T-cell (primary cell): ENCODE measurements around the gene KRT4. TPM values are rescaled to one million over a fixed set of nuclear protein-coding genes. Genes with fewer than 3 reads are reported as not detected.
A peak's percentile ranks its signal among the peaks of the same experiment; 100 is the strongest.

ENCODE experiments used
- ATAC-seq, 4 experiments: fragments of 200-7000 bp in 3 of 4; fragments of 150-1000 bp in 1 of 4; cut with Tn5 transposase; replicated peaks in 1 of 4; 1 replicate in 3 of 4; 2 replicates in 1 of 4; pipeline ENCODE4 v1.10.0; 2021; ENCODE audit warnings: moderate library complexity in 3 of 4, mild to moderate bottlenecking in 2 of 4, moderate number of reproducible peaks in 1 of 4
- CTCF ChIA-PET, 2 donors: fragments of 300-600 bp; sonication (Branson Sonifier 250); formaldehyde crosslinking; loops; one replicate each; lab custom pipeline; 2022; ENCODE audit warnings: antibody characterized with exemption in 2 of 2; lab: Charles Lee
- POLR2A ChIA-PET, 2 donors: fragments of 300-600 bp; sonication (Branson Sonifier 250); formaldehyde crosslinking; loops; one replicate each; lab custom pipeline; 2022; ENCODE audit warnings: antibody characterized with exemption in 2 of 2; lab: Charles Lee
- DNase-seq, 35 experiments: peaks; one replicate each; pipeline versions ENCODE4 v3.0.0 to v3.0.0-alpha.2; 2013 to 2023
- H3K27ac ChIP-seq: one replicate; pipeline ENCODE4 v1.5.1; 2013; ENCODE audit warnings: low read length
- H3K27me3 ChIP-seq, 2 experiments: replicated peaks in 1 of 2; 1 replicate in 1 of 2; 2 replicates in 1 of 2; pipeline versions ENCODE4 v1.6.1 to v1.7.0; 2013; ENCODE audit warnings: low read length in 1 of 2, mixed read lengths in 1 of 2; ENCODE audit not compliant: control insufficient read depth in 2 of 2, insufficient read depth in 2 of 2; ENCODE audit errors: extremely low read depth in 1 of 2
- H3K36me3 ChIP-seq, 2 donors: 1 replicate in 1 of 2; 2 replicates in 1 of 2; pipeline versions ENCODE4 v1.6.1 to v1.7.0; 2013; ENCODE audit warnings: low read length in 1 of 2; ENCODE audit not compliant: control insufficient read depth in 2 of 2, insufficient read depth in 1 of 2; ENCODE audit errors: extremely low read depth in 1 of 2
- H3K4me1 ChIP-seq, 2 experiments: 1 replicate in 1 of 2; 2 replicates in 1 of 2; pipeline versions ENCODE4 v1.6.1 to v1.7.0; 2013; ENCODE audit warnings: low read length in 2 of 2, mixed read lengths in 1 of 2; ENCODE audit not compliant: insufficient read depth in 2 of 2, control insufficient read depth in 1 of 2; ENCODE audit errors: extremely low read depth in 1 of 2
- H3K4me3 ChIP-seq, 2 donors: 1 replicate in 1 of 2; 2 replicates in 1 of 2; pipeline versions ENCODE4 v1.5.1 to v1.7.0; 2013; ENCODE audit warnings: mild to moderate bottlenecking in 2 of 2, low read length in 1 of 2, moderate library complexity in 1 of 2; ENCODE audit not compliant: control insufficient read depth in 1 of 2; ENCODE audit errors: extremely low read depth in 1 of 2
- H3K9me3 ChIP-seq: 2 replicates; pipeline ENCODE4 v1.7.0; 2013
- H3K27ac Mint-ChIP-seq, 2 donors: one replicate each; pipeline ENCODE4 v1.8.0; 2020 to 2021; ENCODE audit warnings: mild to moderate bottlenecking in 2 of 2, mixed read lengths in 2 of 2
- H3K27me3 Mint-ChIP-seq, 2 donors: one replicate each; pipeline ENCODE4 v1.8.0; 2021 to 2022; ENCODE audit warnings: mixed read lengths in 2 of 2
- H3K36me3 Mint-ChIP-seq: one replicate; pipeline ENCODE4 v1.8.0; 2021; ENCODE audit warnings: mixed read lengths
- H3K4me1 Mint-ChIP-seq, 3 donors: one replicate each; pipeline ENCODE4 v1.8.0; 2020 to 2022; ENCODE audit warnings: mixed read lengths in 3 of 3, mild to moderate bottlenecking in 1 of 3
- H3K4me3 Mint-ChIP-seq, 3 donors: one replicate each; pipeline ENCODE4 v1.8.0; 2020 to 2022; ENCODE audit warnings: mild to moderate bottlenecking in 3 of 3, mixed read lengths in 3 of 3, moderate library complexity in 3 of 3
- H3K9me3 Mint-ChIP-seq, 3 donors: one replicate each; pipeline ENCODE4 v1.8.0; 2020 to 2022; ENCODE audit warnings: mixed read lengths in 3 of 3
- WGBS: methylation state at CpG from one replicate; pipeline ENCODE4 v1.1.5; 2013; ENCODE audit warnings: missing lambda C conversion rate; ENCODE audit not compliant: insufficient coverage; 5-methylcytosine and 5-hydroxymethylcytosine counted together
- total RNA-seq, 35 experiments: library from RNA in 6 of 35; stranded (reverse) in 6 of 35; fragments of 120-200 nt in 1 of 35; gene quantifications; one replicate each; pipeline versions ENCODE4 v1.2.1 to v1.2.4 and lab custom pipeline; 2013 to 2026

KRT4 gene
- total RNA-seq, 5 donors from 2014 or later (not counting 1 experiment from before 2014, with no cell fraction given): not detected

DNA sequence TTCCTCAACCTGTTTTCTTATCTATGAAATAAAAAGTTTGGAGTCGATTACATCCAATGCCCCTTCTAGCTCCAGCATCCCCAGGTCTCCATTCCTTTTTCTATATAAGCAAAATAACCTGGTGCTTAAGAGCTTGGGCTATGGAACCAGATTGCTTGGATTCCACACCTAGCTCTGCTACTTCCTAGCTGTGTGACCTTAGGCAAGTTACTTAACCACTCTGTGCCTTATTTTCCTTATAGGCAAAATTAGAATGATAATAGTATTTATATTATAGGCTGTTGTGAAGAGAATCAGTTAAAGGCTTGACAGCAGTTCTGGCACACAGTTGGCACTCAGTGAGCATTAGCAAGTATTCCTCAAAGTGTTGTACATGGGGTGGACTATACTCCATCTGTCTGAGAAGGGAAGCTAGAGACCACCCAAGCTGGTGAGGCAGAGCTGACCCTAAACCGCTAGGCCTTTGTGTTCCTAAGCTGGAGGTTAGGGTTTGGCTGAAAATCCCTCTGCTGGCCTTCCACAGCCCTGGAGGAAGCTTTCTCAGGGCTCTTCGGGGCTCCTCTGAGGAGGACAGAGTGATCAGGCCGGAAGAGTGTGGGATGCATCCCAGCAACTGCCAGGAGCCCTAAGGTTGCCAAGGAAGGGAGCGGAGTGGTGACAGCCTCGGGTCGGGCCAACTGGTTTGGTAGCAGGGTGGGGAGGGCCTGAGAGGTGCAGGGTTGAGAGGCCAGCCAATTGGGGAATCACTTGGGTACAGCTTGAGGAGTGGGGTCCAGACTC is 6.0 kb upstream of the KRT4 start:
- Mint-ChIP-seq H3K27ac (no peak overlapping the region), H3K9me3 (no peaks in the 10 kb centered on the region), H3K27me3 (peaks cover 0 to 15% of the 10 kb centered on the region in 2 donors), H3K4me3 (no peak overlapping the region), H3K4me1 (peaks cover 10 to 14% (median 12%) of the 10 kb centered on the region in 3 donors), H3K36me3 (no peaks in the 10 kb centered on the region)
- WGBS: 77% methylated on average over 6 of the region's 7 CpGs
- Histone ChIP-seq H3K27ac (no peak overlapping the region), H3K4me1 (peaks cover 10 to 14% of the 10 kb centered on the region in 2 experiments), H3K36me3 (no peaks in the 10 kb centered on the region), H3K4me3 (no peak overlapping the region), H3K27me3 (peaks cover 0 to 19% of the 10 kb centered on the region in 2 experiments), H3K9me3 (no peaks in the 10 kb centered on the region)
- CTCF ChIA-PET: interaction anchor here in 1 of 2 donors (0.7 kb wide), 1 partner anchor 20 kb away, joined by 3 read pairs; no protein-coding TSS in a partner anchor
- ATAC-seq (no peak), DNase-seq (no peak)
- POLR2A ChIA-PET: interaction anchor here in 1 of 2 donors (0.6 kb wide), 1 partner anchor 17 kb away, joined by 6 read pairs; no protein-coding TSS in a partner anchor

DNA sequence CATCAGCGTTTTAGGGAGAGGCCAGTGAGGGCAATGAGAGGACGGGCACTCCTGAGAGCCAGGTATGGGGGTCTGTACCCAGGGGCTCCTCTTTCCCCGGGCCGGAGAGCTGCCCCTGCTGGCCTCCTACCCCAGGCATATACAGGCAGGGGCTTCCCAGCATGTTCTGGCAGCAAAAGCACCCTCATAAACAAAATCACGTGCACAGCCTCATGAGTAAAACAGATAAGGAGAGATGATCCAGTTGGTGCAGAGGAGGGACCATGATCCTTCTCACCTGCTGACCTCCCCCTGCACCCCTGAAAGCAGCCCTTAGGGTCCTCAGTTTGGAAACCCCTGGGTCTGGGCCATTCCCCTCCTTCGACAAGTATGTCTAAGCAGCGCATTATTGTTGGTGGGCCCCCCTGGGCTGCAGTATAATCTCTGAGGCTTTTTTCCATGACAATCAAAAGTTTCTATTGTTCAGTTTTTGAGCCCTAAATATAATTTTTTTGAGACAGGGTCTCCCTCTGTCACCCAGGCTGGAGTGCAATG is 5.0 kb upstream of the KRT4 start:
- H3K36me3 ChIP-seq: no peaks in the 10 kb centered on the region
- Mint-ChIP-seq H3K4me1 (peaks cover 10 to 14% (median 12%) of the 10 kb centered on the region in 3 donors), H3K27me3 (peaks cover 0 to 15% of the 10 kb centered on the region in 2 donors), H3K4me3 (no peak overlapping the region), H3K9me3 (no peaks in the 10 kb centered on the region), H3K36me3 (no peaks in the 10 kb centered on the region), H3K27ac (no peak overlapping the region)
- H3K27me3 ChIP-seq: peaks cover 0 to 17% of the 10 kb centered on the region in 2 experiments
- ChIA-PET CTCF (interaction anchor here in 1 of 2 donors (0.6 kb wide), 1 partner anchor 61 kb away, joined by 3 read pairs; no protein-coding TSS in a partner anchor), POLR2A (no interaction called here)
- no peak overlapping the region for H3K4me3 ChIP-seq
- DNase-seq: no peak
- no peaks in the 10 kb centered on the region for H3K9me3 ChIP-seq
- H3K4me1 ChIP-seq: peaks cover 10 to 14% of the 10 kb centered on the region in 2 experiments
- H3K27ac ChIP-seq: no peak overlapping the region
- WGBS: 64% methylated on average over 3 of the region's 7 CpGs
- no peak for ATAC-seq

DNA sequence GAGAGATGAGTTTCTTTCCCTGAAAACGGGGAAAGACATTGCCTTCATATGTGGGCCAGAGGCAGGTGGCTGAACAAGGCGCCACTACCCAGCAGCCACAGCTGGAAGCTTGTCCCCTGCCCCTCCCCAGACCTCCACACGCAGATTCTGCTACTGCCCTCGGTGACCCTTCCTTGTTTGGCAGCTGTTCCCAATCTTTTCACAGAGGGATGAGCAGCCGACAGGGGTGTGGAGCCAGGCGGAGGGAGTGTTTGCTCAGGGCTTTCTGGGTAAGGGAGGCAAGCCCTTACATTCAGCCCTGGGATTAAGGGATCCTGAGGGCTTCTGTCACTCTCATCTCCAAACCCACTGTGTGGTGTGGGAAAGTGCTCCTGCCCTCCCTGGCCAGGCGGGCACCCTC is 4.5 kb upstream of the KRT4 start:
- Histone ChIP-seq H3K4me1 (peaks cover 10 to 14% of the 10 kb centered on the region in 2 experiments), H3K27me3 (peaks cover 0 to 18% of the 10 kb centered on the region in 2 experiments), H3K27ac (no peak overlapping the region), H3K9me3 (no peaks in the 10 kb centered on the region), H3K4me3 (no peak overlapping the region), H3K36me3 (no peaks in the 10 kb centered on the region)
- no peaks in the 10 kb centered on the region for H3K36me3 Mint-ChIP-seq
- CTCF ChIA-PET: no interaction called here
- POLR2A ChIA-PET: no interaction called here
- peaks cover 0 to 13% of the 10 kb centered on the region in 2 donors for H3K27me3 Mint-ChIP-seq
- H3K9me3 Mint-ChIP-seq: no peaks in the 10 kb centered on the region
- H3K4me3 Mint-ChIP-seq: no peak overlapping the region
- WGBS: no CpG with 5 or more reads among the region's 7 CpGs
- ATAC-seq (no peak), DNase-seq (no peak)
- H3K27ac Mint-ChIP-seq: no peak overlapping the region
- peaks cover 10 to 14% (median 12%) of the 10 kb centered on the region in 3 donors for H3K4me1 Mint-ChIP-seq

DNA sequence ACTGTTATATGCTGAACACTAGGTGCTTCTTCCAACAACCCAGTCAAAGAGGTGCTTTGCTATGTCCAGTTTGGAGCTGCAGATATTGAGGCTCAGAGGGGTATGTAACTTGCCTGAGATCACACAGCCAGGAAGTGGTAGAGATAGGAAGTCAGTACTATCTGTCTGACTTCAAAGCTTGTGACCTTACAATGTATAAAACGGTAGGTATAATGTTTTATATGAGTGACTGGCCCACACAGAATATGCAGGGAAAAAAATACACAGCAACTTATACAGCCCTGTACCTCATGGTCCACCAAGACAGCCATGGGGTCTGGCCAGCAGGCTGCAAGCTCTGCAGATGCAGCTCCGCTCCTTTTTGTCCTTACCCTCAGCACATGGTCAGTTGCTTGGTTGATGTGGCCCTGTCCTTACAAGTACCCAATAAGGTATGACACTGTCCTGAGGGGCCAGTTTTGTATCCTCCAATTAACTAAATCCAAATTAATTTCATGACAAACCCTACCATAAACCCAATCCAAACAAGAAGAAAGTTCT is 3.9 kb upstream of the KRT4 start:
- ChIA-PET POLR2A (no interaction called here), CTCF (no interaction called here)
- Mint-ChIP-seq H3K4me1 (peaks cover 10 to 14% (median 12%) of the 10 kb centered on the region in 3 donors), H3K4me3 (peak overlapping the region in 1 of 3 donors; percentile 9), H3K9me3 (no peaks in the 10 kb centered on the region), H3K27ac (no peak overlapping the region), H3K27me3 (peaks cover 0 to 13% of the 10 kb centered on the region in 2 donors), H3K36me3 (no peaks in the 10 kb centered on the region)
- no peaks in the 10 kb centered on the region for H3K9me3 ChIP-seq
- H3K27me3 ChIP-seq: peaks cover 0 to 18% of the 10 kb centered on the region in 2 experiments
- H3K4me3 ChIP-seq: no peak overlapping the region
- 86% methylated on average over 1 of the region's 2 CpGs for WGBS
- no peak for DNase-seq
- peak in 3 of 4 experiments; percentile 58 to 72 (median 62) for ATAC-seq
- no peaks in the 10 kb centered on the region for H3K36me3 ChIP-seq
- peaks cover 10 to 14% of the 10 kb centered on the region in 2 experiments for H3K4me1 ChIP-seq
- no peak overlapping the region for H3K27ac ChIP-seq

DNA sequence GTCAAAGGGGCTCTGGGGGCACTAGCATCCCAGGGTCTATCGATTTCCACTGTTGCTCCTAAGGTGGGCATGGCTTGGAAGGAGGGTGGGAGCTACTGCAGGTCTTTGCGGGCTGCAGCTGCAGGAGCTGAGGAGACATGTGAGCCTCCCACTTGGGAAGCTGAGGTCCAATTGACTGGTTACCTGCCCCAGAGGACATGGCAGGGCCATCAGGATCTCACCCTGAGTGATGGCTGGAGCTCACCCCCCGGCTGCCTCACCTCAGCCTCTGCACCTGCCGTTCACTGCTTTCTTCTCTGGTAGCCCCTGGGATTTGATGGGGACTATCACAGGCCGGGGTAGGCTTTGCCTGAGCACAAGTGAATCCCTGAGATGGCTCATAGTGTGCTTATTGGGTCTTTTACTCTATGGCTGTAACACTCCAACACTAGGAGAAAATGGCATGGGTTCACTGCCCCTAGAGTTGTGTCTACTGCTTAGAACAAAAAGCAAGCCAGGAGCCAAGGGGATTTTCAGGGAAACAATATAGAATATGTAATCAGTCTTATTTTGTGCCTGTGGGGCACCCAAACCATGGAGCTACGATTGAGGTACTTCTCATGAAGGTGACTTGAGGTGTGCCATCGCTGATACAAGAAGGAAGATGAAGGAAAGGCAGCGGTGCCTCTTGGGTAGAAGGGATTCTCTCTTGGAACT is 3.2 kb upstream of the KRT4 start:
- H3K27ac Mint-ChIP-seq: no peak overlapping the region

More for the DNA sequence above, 3.2 kb upstream of the KRT4 start:
- POLR2A ChIA-PET: no interaction called here
- H3K4me1 Mint-ChIP-seq: peaks cover 10 to 14% (median 12%) of the 10 kb centered on the region in 3 donors
- 75% methylated on average over 6 of the region's 8 CpGs for WGBS
- Histone ChIP-seq H3K4me3 (no peak overlapping the region), H3K27me3 (peaks cover 0 to 18% of the 10 kb centered on the region in 2 experiments), H3K4me1 (peaks cover 10 to 14% of the 10 kb centered on the region in 2 experiments), H3K27ac (no peak overlapping the region), H3K36me3 (no peaks in the 10 kb centered on the region), H3K9me3 (no peaks in the 10 kb centered on the region)
- DNase-seq (no peak), ATAC-seq (no peak)
- H3K9me3 Mint-ChIP-seq: no peaks in the 10 kb centered on the region
- no peaks in the 10 kb centered on the region for H3K36me3 Mint-ChIP-seq
- H3K27me3 Mint-ChIP-seq: peaks cover 0 to 13% of the 10 kb centered on the region in 2 donors
- CTCF ChIA-PET: no interaction called here
- H3K4me3 Mint-ChIP-seq: peak overlapping the region in 1 of 3 donors; percentile 9
